ENCODE results near the gene PHF12. TPM values are rescaled to one million over a fixed set of nuclear protein-coding genes. Genes with fewer than 3 reads are reported as not detected.
A peak's percentile ranks its signal among the peaks of the same experiment; 100 is the strongest.

PHF12 gene
- total RNA-seq, 4 donors from 2014 or later = 54.8 to 114 (median 72.9) TPM

DNA sequence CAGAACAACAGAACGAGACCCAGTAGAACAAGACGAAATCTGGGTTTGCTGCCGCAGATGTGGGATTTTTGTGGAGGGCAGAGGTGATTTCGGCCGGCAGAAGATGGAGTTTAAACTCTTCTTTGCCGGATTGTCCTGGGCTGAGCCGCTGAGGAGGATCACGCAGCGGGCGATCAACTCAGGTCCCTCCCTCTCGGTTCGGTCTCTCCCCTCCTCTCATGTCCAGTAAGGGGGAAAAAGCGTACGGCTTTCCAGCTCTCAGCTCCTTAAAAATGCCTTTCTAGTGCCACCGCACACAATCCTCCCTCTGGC lies 2.5 kb downstream of the PHF12 start:
- H3K27ac ChIP-seq = peak overlapping the region; percentile 91 to 99 (median 97)
- peaks cover 0 to 44% (median 9%) of the 10 kb centered on the region in 4 donors for H3K4me1 ChIP-seq
- DNase-seq = peak in 1 of 3 donors; percentile 30
- no peaks in the 10 kb centered on the region for H3K9me3 ChIP-seq
- H3K4me3 ChIP-seq = peak overlapping the region; percentile 78 to 93 (median 87)
- H3K36me3 ChIP-seq = peaks cover 0 to 3% (median 0%) of the 10 kb centered on the region in 3 donors
- H3K27me3 ChIP-seq = no peaks in the 10 kb centered on the region
- TF ChIP-seq, protein P1, sequence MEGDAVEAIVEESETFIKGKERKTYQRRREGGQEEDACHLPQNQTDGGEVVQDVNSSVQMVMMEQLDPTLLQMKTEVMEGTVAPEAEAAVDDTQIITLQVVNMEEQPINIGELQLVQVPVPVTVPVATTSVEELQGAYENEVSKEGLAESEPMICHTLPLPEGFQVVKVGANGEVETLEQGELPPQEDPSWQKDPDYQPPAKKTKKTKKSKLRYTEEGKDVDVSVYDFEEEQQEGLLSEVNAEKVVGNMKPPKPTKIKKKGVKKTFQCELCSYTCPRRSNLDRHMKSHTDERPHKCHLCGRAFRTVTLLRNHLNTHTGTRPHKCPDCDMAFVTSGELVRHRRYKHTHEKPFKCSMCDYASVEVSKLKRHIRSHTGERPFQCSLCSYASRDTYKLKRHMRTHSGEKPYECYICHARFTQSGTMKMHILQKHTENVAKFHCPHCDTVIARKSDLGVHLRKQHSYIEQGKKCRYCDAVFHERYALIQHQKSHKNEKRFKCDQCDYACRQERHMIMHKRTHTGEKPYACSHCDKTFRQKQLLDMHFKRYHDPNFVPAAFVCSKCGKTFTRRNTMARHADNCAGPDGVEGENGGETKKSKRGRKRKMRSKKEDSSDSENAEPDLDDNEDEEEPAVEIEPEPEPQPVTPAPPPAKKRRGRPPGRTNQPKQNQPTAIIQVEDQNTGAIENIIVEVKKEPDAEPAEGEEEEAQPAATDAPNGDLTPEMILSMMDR (IDR thresholded peaks at IDR 0.05) = no peak
- no peak for TF ChIP-seq POLR2A (IDR thresholded peaks at IDR 0.05)

DNA sequence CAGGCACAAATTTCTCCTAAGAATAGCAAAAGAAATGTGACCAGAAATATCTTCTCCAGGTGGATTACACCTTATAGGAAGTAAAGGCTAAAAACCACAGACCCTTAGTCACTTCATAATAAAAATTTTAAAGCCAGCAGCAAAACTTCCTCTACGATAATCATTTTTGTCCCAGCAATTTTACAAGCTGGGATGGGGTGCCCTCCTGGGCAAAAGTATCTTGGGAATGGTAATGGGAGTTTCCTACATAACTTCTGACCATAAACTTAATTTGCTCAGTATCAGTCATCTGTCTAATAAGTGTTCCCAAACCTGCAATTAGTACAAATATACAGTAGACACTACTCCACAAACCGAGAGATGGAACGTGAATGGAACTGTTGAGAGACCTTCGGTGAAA lies 3.0 kb downstream of the PHF12 start:
- Histone ChIP-seq H3K36me3 (peaks cover 0 to 3% (median 0%) of the 10 kb centered on the region in 3 donors), H3K4me1 (peaks cover 0 to 44% (median 9%) of the 10 kb centered on the region in 4 donors), H3K27ac (peak overlapping the region; percentile 91 to 99 (median 97)), H3K27me3 (no peaks in the 10 kb centered on the region), H3K4me3 (peak overlapping the region; percentile 78 to 93 (median 87)), H3K9me3 (no peaks in the 10 kb centered on the region)
- no peak for DNase-seq
- TF ChIP-seq POLR2A (IDR thresholded peaks at IDR 0.05) = no peak
- TF ChIP-seq, protein P1 (IDR thresholded peaks at IDR 0.05) = no peak

DNA sequence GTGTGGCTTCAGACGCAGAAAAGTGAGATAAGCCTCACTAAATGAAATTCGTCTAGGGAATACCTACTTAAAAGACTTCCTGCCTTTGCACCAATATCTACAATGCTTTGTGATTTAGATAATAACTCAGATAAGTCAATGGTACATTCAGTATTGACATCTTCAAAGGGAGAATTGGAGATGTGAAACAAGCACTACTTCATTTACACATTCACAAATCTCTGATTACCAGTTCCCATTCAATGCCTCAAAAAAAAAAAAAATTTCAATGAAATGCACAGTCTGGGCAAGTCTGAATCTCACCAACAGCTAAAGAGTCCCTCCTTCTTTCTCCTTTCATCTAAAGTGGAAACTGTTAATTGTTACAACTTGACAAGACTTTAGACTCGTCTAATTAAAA lies 3.7 kb downstream of the PHF12 start:
- no peaks in the 10 kb centered on the region for H3K27me3 ChIP-seq
- H3K4me1 ChIP-seq = peaks cover 0 to 40% (median 9%) of the 10 kb centered on the region in 4 donors
- H3K27ac ChIP-seq = no peak overlapping the region
- no peak for DNase-seq
- no peak for TF ChIP-seq POLR2A (IDR thresholded peaks at IDR 0.05)
- TF ChIP-seq, protein P1 (IDR thresholded peaks at IDR 0.05) = no peak
- H3K4me3 ChIP-seq = no peak overlapping the region
- H3K9me3 ChIP-seq = no peaks in the 10 kb centered on the region
- H3K36me3 ChIP-seq = peaks cover 0 to 3% (median 0%) of the 10 kb centered on the region in 3 donors

- no peaks in the 10 kb centered on the region for H3K27me3 ChIP-seq
- peaks cover 0 to 39% (median 9%) of the 10 kb centered on the region in 4 donors for H3K4me1 ChIP-seq
- H3K4me3 ChIP-seq = no peak overlapping the region
- H3K27ac ChIP-seq = peak overlapping the region in 3 of 4 donors; percentile 1 to 30 (median 10)
- no peaks in the 10 kb centered on the region for H3K9me3 ChIP-seq
- H3K36me3 ChIP-seq = peaks cover 0 to 3% (median 0%) of the 10 kb centered on the region in 3 donors
- TF ChIP-seq, protein P1 (IDR thresholded peaks at IDR 0.05) = no peak
- TF ChIP-seq POLR2A (IDR thresholded peaks at IDR 0.05) = no peak
- DNase-seq = no peak
Measured at GRCh38 chr17:28946239-28946638, 5.1 kb downstream of the PHF12 start.

DNA sequence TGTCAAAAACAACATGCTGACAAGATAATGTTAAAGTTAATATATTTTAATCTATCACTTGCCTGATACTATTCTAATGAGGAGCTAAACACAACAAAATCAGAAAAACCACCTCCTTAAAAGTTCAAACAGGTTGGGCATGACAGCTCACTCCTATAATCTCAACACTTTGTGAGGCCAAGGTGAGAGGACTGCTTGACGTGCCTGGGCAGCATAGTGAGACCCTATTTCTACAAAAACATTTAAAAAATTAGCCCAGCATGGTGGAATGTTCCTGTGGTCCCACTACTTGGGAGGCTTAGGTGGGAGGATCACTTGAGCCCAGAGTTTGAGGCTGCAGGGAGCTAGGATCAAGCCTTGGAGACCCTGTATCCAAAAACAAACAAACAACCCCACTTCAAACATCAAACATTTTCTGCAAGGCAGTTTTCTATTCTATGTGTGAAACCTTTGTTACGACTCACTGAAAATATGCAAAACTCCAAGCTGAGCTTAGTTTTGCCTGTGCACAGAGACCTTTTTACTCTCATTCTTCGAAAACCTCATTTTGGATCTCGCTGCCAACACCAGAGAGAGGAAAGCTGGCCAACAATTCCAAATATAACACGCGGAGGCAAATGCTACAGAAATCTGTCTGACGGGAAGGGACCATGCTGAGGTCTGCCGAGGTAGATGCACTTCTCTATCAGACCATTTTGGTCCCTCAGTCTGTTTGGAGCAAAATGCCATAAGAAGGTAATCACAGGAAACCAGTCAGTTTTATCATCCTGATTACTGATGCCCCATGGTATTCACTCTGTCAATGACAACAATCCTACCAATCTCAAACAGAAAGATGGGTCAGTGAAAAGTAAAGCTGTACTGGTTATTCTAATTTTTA lies 6.2 kb downstream of the PHF12 start:
- peaks cover 0 to 39% (median 9%) of the 10 kb centered on the region in 4 donors for H3K4me1 ChIP-seq
- H3K9me3 ChIP-seq = no peaks in the 10 kb centered on the region
- H3K36me3 ChIP-seq = peaks cover 0 to 3% (median 0%) of the 10 kb centered on the region in 3 donors
- DNase-seq = peak in 1 of 3 donors; percentile 4
- H3K4me3 ChIP-seq = no peak overlapping the region
- no peak for TF ChIP-seq POLR2A (IDR thresholded peaks at IDR 0.05)
- TF ChIP-seq, protein P1 (IDR thresholded peaks at IDR 0.05) = no peak
- no peak overlapping the region for H3K27ac ChIP-seq
- no peaks in the 10 kb centered on the region for H3K27me3 ChIP-seq

All from Peyer's patch (tissue), 4 donors.